GM15510 (cell line): Measurements from ENCODE around the gene GPR160.

Experiments used
- POLR2A ChIP-seq: IDR thresholded peaks from 3 replicates; pipeline ENCODE4 v1.6.1; 2011; ENCODE audit warnings: borderline replicate concordance; ENCODE audit not compliant: insufficient read length; ENCODE audit errors: extremely low read depth

The GPR160 gene

DNA sequence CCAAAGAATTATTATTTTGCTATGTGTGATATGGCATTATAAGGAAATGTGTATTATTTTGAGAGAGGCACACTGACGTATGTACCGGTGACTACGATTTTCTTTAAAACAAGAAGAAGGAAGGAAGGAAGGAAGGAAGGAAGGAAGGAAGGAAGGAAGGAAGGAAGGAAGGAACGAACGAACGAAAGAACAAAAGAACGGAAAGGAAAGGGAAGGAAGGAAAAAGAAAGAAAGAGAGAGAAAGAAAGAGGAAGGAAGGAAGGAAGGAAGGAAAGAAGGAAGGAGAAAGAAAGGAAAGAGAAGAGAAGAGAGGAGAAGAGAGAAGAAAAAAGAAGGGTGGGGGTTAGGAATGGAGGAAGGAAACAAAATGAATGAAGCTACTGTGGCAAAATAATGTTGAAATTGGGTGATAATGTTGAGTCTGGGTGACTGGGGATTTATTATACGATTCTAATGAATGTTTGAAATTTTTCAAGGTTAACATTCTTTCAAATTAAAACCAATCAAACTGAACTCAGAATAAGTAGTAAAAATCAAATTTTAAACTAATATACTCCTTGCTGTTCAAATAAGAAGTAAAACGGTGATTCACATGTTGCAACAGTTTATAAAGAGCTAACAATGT, 73.5 kb downstream of the GPR160 start:
- no peak for TF ChIP-seq POLR2A

- no peak for TF ChIP-seq POLR2A
Observed at GRCh38 chr3:170117134-170117533, 79.3 kb downstream of the GPR160 start.

DNA sequence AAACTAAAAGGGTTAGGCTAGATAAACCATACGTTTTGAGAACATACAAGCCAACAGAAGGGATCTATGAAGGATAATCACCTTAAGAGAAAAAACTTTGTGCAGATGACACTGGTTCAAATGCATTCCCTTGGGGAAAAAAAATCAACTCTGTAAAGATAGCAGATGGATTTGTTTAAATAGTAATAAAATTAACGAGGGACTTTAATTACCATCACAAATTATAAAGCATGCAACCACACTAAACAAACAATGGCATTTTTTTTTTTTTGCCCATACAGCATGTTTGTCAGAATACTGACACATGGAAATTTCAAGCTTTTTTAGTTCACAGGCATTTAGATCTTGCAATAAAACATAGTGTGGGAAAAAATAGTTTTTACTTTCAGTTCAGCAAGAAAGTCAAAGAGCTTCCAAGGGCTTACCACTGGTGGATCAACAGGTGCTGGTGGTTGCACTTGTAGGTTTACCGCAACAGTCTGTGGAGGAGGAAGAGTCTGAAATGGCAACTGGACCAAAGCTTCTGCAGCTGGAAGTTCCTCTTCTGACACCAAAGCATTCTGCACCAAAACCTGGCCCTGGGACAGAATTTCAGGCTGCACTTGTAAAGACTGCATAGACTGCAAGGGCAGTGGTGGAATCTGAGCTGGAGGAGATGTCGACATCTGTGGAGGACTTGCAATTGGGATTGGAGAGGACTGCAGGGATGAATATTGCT, 90.6 kb downstream of the GPR160 start:
- no peak for TF ChIP-seq POLR2A

DNA sequence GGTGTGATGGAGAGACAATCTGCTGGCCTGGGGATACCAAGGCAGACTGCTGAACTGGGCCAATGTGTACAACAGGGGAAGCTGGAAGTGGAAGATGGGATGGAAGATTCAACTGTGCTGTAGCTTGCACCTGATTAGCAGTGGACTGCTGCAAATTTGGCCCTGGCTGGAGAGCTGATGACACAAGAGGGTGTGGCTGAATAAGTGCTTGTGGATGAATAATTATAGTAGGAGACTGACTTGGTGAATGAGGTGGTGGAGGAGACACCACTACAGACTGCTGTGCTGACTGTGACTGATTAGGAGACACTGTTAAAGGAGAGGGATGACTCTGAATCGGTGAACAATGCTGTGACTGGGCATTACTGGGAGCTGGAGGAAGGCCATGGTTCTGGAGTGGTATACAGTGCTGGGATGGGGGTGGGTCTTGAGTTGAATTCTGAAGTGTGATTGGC, 91.2 kb downstream of the GPR160 start:
- TF ChIP-seq POLR2A: no peak

- no peak for TF ChIP-seq POLR2A
Observed at GRCh38 chr3:170130532-170130931, 92.7 kb downstream of the GPR160 start.

DNA sequence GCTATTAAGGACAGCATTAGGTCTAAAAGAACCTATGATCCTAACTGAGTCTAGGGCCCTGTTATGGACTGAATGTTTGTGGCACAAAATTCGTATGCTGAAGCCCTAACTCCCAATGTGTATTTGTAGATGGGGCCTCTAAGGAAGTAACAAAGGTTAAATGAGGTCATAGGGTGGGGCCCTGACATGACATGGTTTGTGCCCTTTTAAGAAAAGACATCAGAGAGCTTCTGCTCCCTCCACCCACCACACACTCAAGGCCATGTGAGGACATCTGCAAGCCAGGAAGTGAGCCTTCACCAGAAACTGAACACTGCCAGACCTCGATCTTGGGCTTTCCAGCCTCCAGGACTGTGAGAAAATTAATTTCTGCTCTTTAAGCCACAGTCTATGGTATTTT, 94.5 kb downstream of the GPR160 start:
- TF ChIP-seq POLR2A: no peak
